GM18498 (cell line): Measurements from ENCODE around the gene NTHL1.
"Not testable (repeated sequence)": the region's sequence is repeated elsewhere in the genome, so short reads cannot be mapped to it uniquely, and the experiment has no call there.

Experiments used
- ATAC-seq: cut with Tn5 transposase; IDR thresholded peaks from one replicate; pipeline ENCODE4 v1.9.1; 2021; ENCODE audit warnings: mild to moderate bottlenecking, moderate library complexity; ENCODE audit not compliant: unreplicated experiment

NTHL1 gene

DNA sequence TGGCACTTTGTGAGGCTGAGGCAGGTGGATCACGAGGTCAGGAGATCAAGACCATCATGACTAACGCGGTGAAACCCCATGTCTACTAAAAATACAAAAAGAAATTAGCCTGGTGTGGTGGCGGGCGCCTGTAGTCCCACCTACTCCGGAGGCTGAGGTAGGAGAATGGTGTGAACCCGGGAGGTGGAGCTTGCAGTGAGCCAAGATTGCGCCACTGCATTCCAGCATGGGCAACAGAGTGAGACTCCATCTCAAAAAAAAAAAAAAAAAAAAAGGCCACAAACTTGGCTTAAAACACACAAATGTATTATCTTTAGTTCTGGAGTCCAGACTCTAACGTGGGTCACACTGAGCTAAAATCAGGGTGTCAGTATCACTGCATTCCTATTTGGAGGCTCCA lies 35.9 kb downstream of the NTHL1 start:
- not testable (repeated sequence) for ATAC-seq

GRCh38 chr16:2009791-2010510 lies 37.7 kb downstream of the NTHL1 start, which contains the start of gene ZNF598:
ZNF598 (minus strand) TSS chr16:2009821.
- peak; percentile 88 for ATAC-seq

DNA sequence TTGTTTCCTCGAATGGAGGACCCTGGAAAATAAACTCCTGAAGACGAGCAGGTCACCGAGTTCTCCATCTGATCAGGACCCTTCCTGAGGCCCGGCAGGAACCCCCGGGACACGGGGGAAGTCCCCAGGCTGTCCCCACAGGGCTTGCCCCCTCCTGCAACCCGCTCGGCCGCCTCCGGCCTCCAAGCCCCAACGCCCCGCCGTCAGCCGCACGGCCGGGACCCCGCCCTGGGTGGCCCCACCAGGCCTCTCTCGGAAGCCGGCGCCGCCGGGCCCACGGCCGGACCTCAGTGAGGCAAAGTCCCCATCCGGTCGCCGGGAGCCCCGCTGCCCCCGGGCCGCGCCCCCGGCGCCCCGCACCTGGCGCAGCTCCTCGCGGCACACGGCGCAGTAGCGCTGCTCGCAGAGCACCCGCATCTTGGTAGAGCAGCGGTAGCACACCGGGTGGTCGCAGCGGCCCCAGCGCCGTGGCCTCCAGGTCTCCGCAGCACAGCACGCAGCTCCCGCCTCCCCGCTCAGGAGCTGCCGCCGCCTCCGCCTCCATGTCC lies 38.4 kb downstream of the NTHL1 start:
- peak; percentile 41 for ATAC-seq

- ATAC-seq = no peak
These were observed 38.9 kb downstream of the NTHL1 start for GRCh38 chr16:2008631-2009163.

DNA sequence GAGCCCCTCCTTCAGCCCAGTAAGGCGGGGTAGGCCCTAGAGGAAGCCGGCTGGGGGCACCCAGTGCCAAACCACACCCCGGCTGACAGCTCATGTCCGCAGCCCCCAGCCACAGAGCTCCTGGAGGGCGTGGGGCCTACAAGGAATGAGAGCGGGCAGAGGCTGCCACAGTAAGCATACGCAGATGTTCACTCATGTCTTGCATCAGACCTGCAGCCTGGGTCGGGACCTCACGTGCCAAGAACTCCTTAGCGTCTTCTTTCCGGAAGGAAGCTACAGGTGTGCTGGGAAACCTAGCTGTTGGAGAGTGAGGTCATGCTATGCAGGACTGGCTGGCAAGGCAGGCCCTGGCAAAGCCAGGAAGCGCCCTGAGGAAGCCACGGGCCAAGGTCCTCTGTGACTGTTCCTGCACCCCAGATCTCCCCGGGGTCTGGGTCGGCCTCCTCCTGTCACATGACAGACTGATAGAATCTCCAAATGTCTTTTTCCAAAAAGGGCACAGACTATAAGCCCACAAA lies 39.6 kb downstream of the NTHL1 start:
- no peak for ATAC-seq

DNA sequence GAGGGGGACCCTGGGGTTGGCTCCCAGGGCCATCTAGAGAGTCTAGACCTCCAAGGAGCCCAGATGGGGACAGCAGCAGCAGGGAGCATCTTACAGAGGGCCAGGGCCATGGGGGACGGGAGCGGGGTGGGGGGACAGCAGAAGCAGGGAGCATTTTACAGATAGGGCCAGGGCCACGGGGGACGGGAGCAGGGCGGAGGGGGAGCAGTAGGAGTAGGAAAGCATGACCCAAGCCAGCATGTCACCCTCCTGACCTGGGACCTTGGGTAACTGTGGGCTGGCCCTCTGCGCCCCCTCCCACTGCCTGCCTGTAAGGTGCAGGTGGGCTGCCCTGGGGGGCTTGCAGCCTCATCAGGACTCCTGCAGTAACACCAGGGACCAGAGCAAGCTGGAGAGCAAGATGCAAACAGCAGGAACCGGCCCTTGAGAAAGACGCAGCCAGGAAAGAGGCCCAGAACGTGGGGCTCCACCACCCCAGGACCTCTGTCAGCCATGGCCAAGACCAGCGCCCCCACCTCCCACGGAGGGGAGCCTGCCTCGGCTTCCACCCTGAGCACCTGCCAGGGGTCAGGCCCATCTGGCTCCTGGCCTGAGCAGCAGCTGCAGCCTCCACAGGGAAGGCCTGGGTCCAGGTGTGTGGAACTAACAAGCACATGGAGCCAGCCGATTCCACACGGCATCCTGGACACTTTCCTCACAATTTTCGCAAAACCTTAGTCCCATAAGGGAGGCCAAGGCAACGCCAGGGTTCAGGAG lies 40.4 kb downstream of the NTHL1 start:
- no peak for ATAC-seq

DNA sequence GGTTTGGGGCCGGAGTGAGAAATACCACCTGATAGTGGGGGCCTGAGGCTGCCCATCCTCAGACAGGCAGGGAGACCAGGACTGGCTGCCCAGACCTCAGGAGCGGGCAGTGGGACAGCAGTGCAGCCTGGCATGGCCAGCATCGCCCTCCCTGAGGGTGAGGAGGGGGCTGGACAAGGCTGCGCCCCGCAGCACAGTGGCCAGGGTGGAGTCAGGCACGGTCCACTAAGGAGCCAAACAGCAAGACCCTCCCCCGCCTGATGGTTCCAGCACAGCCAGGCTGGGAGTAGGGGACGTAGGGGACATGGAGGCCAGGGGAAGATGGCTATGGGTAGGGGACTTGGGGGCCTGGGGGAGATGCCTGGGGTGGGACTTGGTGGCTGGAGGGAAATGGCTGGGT lies 41.3 kb downstream of the NTHL1 start:
- no peak for ATAC-seq

GRCh38 chr16:2005646-2006045 lies 42.0 kb downstream of the NTHL1 start:
- no peak for ATAC-seq

GRCh38 chr16:2004795-2005517 lies 42.7 kb downstream of the NTHL1 start:
- no peak for ATAC-seq

DNA sequence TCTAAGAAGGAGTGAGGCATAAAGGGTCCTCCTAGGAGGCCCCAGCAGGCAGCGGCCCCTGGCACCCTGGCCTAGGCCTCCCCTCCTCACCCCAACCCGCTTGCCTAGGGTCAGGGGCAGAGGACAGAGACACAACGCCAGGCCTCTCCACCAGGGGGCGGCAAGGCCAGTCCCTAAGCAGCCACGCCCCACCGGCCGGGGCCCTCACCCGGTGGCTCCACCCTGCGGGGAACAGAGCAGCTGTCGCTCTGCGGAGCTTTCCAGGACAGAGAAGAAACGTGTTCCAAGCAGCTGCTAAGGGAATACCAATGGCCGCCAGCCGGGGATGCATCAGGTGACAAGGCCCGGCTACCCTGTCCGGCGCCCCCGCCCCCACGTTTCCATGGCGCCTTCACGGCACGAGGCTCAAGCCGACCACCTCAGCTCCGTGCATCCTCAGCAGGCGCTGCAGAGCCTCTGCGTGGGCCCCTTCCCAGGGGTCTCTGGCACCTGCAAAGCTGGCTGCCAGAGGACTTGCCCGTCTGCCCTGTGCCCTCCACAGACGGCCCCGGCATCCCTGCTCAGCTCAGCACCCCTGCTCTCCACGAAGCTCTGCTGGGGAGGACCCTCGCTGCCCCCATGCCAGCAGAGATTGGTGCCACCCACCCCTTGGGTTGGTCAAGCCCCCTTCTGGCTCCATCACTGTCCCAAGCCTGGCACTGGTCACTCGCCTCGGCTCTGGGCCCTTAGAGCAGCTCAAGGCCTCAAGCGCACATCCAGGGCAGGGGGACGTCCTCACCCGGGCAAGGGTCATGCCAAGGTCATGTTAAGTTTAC lies 43.6 kb downstream of the NTHL1 start:
- peak; percentile 69 for ATAC-seq

GRCh38 chr16:2003231-2003826 lies 44.3 kb downstream of the NTHL1 start:
- ATAC-seq = no peak

GRCh38 chr16:2002406-2003230 lies 45.0 kb downstream of the NTHL1 start:
- ATAC-seq = no peak

DNA sequence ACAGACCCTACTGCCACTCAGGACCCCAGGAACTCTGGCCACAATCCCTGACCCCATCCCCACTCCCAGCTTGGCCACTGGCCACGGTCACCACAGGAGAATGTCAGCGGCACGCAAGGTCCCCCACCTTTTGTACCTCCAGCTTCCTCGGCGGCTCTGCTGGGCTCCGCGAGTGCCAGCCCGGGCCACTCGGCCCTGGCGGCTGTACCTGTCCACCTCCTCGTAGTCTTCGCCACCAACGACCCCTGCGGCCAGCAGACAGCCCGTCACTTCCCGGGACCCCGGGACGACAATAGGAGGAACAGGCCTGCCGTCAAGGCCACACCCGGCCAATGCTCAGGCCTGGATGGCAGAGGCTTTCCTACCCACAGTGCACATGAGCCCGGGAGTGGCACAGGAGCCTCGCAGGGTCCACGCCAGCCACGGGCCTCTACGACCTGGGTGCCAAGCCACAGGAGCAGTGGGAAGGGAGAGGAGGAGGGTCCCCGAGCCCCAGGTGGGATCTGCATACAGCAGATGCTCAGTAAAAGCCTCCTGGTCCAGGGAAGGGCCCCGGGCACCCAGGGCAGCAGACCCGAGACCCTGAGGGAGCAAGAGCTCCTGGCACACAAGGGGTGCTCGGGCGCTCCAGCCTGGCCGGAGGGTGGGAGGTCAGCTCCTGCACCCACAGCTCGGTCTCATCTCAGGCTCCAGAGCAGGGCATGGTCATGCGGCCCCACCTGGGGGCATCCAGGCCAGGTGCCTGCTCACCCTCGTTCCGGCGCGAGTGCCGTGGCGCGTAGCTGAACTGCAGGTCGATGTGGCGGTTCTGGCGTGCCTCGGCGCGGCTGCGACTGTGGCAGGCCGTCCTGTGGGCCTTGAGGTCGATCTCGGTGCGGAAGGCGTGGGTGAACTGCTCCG lies 45.9 kb downstream of the NTHL1 start:
- no peak for ATAC-seq

GRCh38 chr16:2001035-2001434 lies 46.6 kb downstream of the NTHL1 start:
- ATAC-seq = no peak

DNA sequence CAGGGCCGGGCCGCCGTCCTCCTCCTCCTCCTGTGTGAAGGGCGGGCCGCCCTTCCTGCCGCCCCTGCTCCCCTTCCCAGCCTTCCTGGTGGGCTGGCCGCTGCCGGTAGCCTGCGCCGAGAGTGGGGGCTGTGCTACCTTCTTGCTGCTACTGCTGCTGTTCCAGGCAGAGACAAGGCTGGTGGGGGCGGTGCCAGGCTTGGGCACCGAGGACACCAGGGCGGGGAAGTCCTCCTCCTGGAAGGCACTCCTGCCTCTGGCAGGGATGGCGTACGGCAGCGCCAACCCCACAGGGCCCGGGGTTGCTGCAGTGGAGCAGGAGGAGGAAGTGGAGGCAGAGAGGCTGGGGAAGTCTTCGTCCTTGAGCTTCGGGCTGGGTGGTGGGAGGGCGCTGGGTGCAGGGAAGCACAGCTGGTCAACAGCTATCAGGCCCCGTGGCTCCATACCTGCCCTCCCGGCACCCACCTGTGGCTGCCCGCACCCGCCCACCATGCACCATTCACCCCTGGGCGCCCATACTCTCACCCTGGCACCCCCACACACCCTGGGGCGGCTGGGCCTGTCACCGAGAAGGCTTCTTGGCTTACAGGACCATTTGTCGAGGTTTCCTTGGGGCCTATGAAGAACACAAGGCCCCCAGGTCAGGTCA lies 47.6 kb downstream of the NTHL1 start:
- ATAC-seq = no peak

DNA sequence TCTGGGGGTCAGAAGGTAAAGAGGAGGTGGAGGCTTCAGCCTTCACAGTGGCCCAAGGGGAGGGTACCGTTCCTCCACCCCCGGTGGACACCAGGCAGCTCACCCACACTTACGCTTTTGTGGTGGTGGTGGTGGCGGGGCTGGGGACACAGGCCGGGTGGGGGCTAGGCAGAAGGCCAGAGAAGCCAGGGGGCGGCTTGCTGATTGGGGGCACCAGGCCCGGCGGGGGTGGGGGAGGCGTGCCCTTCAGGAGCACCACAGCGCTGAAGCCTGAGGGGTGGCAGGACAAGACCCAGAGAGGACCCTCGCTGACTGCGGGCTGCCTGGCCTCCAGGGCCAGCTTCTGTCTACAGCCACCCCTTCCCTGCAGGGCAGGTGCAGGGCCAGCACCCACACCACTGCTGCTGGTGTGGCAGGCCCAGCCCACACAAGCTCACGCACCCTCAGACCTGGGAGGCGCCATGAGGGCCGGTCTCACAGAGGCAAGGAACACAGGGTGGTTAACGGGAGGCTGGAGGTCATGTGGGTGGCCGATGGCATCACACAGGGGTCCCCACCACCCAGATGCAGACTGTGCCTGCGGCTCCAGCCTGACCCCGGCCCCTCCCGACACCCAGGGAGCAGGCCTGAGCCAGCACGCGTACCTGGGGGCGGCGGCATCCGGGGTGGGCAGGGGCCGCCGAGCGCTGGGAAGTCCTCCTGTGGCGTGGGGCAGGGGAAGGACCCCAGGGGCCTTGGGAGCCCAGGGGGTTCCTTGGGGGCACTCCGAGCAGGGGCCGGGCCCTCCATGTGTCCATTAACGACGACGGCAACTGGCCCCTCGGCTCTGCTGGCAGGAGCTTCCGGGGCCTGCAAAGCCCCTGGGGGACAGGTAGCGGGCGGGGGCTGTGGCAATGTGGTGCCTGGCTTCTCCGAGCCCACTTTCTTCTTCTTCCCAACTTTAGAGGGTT lies 48.5 kb downstream of the NTHL1 start:
- no peak for ATAC-seq
